HG02759 (cell line): ENCODE results near the gene CUL3.
"Not testable (repeated sequence)": the region's sequence is repeated elsewhere in the genome, so short reads cannot be mapped to it uniquely, and the experiment has no call there.

Source experiments
- ATAC-seq: cut with Tn5 transposase; IDR thresholded peaks from one replicate; pipeline ENCODE4 v1.9.1; 2021; ENCODE audit warnings: mild to moderate bottlenecking, moderate library complexity; ENCODE audit not compliant: unreplicated experiment

The CUL3 gene

DNA sequence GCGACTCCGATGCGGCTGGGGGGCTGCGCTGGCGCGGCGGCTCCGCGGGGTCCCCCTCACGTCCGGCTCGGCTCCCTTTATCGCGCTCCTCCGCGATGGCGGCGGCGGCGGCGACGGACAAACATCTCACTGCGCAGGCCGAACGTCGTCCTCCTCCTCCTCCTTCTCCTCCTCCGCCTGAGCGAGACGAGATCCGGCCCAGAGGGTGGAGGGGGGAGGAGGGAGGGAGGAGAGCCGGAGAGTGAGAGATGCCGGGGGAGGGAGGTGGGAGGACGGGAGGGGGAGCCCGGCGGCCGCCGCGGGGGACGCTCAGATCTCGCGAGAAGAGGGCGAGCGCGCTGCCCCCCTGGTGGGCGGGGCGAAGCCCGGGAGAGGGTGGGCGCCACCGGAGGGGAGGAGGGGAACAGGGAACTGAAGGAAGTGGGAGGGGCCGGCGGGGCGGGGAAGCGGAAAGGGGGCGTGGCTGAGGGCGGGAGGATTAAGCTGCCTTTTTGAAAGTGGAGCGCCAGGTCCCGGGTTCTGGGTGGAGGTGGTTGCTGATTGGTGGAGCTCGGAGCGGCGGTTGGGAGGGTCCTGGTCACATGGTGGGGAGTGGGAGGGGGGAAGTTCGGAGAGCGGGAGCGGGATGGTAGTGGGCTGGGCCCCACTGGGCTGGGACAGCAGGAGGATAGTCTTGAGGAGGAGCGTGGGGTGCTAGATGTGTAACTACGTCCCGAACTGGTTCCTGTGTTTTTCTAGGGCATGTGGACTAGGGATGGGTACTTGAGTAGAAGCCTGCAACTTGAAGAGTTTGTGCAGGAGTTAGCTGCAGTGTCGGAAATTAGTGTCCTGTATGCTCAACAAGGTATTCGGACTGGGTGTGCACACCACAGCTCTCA lies at the start of gene CUL3:
TSS of gene CUL3 (minus strand) at position 153 of the 878 bp plus-strand sequence. CDS start 354 bp downstream, outside the sequence.
- peak; percentile 79 for ATAC-seq

DNA sequence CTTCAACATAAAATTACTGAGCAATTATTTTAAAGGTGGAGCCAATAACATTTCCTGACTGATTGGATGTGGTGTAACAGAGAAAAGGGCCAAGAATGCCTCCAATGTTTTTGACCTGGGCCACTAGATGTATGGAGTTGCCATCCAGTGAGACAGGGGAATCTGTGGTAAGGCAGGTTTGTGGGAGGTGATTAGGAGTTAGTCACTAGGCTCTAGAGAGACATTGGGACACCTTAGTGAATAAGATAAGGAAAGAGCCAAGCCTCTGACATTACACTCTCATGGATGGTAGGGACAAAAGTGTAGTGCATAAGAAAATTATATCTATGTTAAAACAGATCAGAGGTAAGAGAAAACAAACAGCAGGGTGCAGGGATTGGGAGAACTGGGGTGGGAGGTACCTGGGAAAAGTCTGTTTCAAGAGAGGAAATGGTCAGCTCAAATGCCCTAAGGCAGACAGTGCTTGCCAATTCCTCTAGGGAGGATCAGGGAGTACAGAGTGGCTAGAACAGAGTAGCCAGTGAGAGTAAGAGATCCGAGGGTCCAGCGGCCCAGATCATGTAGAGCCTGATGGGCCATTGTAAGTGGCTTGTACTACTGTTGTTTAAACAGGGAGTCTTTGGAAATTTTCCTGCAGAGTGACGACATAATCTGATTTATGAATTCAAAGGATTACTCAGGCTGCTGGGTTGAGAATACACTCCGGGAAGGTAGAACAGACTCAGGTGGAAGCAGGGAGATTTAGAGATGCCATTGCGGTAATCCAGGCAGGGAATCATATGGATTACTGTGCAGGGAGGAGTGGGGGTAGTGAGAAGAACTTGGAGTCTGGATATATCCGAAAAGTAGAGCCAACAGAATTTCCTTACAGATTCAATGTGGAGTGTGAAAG lies 45.7 kb upstream of the CUL3 start:
- ATAC-seq = no peak

DNA sequence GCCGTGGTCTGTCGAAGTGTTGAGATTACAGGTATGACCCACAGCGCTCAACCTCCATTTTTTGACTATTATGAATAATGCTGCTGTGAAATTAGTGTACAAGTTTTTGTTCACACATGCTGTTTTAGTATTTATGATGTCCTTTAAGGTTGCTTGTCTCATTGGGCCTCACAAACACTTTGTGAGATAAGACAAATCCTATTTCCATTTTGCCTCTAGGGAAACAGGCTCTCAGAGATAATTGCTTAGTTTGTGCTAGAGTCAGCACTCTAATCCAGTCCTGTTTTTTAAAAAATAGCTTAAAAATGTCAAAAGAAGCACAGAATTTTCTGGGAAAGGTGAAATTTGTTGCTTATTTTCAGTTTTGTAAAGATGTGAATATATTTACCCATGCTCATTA lies 43.3 kb upstream of the CUL3 start:
- ATAC-seq = no peak

DNA sequence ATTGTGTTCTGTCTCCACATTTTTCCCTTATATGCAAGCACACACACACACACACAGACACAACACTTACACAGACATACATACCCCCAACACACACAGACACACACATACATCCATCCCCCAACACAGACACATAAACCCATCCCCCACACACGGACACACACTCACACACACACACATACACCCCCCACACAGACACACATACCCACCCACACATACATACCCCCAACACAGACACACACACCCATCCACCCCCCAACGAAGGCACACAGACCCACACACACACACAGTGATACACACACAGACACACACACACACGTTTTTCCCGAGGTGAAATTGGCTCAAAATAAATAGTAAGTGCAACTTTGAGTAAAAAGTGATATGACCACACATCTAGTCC lies 41.6 kb upstream of the CUL3 start:
- no peak for ATAC-seq

DNA sequence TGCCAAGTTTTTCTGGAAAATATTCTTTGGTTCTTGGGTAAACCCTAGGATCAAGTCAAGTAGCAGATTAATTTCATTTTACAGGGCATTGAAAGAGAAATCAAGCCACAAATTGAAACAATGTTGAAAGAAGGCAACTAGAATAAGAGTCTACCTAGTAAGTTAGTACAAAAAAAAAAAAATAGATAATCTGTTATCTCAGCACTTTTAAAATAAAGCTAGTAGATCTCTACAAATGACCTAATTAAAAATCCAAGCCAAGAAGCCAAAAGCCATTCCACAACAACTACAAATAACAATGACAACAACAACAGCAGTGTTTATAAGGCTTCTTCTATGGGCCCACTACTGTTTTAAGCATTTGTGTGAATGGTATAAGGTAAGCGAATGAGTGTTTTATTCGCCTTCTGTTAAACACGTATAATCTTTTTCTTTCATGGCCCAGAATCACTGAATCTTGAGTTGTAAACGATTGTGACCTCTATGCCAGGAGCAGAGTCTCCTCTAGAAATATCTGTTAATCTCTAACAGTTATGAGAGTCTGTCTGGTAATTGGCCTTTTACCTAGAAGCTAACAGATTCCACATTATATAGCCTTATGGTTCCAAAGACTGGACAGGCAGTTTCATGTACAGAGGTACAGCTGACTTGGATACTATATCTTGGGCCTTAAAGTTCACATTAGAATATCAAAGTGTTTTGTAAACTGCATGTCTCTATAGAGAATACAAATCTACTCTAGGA lies 28.6 kb upstream of the CUL3 start:
- ATAC-seq = no peak

DNA sequence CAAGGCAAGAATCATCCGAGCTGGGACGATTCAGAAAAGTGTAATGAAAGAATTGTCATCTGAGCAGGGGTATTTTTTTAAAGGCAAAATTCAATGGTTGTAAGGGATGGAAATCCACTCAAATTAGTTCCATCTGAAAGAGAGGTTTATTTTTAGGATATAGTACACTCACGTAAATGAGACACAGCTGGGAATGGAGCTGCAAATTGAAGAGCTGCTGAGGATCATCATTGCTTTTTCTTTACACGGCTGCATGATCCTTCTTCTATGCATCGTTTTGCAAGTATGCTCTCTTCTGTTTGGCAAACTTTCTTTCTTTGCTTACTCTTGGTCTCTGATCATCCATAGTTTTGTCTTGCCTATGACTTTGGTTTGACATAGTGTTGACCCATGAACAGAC lies 27.4 kb upstream of the CUL3 start:
- no peak for ATAC-seq

DNA sequence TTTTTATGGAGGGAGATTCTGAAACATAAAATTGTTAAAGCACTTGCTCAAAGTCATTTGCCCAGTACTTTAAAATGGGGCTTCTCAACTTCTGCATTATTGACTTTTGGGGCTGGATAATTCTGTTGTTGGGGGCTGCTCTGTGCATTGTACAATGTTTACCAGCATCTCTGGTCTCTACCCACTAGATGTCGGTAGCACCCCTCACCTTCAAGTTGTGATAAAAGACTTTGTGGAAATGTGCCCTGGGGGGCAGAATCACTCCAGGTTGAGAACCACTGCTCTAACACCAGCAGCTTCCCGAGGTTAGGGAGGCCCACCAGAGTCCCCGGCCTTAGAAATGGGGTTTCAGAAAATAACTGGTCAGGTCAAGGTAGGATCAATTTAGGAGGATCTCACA lies 26.8 kb upstream of the CUL3 start:
- ATAC-seq = no peak

DNA sequence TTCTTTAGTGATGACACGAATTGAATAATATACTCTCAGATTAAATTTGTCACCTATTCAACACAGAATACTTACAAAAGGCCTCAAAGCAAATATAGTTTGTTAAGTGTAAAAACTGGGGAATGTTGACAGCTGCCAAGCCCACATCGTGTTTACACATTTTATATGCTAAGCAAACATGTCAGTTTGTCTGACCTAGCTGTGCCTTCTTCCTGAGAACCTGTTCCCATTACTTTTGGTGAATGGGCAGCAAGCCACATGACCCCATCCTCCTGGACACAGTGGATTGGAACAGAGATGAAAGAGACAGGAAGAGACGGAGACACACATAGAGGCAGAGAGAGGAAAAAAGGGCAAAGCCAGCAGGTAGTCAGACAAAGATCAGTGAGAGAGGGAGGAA lies 22.9 kb upstream of the CUL3 start:
- no peak for ATAC-seq

DNA sequence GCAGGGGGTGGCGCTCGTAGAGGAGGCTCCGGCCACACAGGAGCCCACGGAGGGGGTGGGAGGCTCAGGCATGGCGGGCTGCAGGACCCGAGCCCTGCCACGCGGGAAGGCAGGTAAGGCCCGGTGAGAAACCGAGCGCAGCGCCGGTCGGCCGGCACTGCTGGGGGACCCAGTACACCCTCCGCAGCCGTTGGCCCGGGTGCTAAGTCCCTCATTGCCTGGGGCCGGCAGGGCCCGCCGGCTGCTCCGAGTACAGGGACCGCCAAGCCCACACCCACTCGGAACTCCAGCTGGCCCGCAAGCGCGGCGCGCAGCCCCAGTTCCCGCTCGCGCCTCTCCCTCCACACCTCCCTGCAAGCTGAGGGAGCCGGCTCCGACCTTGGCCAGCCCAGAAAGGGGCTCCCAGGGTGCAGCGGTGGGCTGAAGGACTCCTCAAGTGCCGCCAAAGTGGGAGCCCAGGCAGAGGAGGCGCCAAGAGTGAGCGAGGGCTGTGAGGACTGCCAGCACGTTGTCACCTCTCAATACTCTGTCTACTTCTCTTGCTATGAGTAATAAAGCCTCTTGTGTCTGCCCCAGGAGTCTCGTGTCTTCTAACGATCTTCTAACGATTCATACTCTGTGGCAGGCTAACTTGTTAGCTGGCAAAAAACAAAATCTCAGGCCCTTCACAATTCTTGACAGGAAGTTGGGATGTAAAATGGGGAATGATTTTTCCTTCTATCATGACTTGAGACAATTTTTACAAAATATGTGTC lies 18.8 kb upstream of the CUL3 start:
- not testable (repeated sequence) for ATAC-seq

DNA sequence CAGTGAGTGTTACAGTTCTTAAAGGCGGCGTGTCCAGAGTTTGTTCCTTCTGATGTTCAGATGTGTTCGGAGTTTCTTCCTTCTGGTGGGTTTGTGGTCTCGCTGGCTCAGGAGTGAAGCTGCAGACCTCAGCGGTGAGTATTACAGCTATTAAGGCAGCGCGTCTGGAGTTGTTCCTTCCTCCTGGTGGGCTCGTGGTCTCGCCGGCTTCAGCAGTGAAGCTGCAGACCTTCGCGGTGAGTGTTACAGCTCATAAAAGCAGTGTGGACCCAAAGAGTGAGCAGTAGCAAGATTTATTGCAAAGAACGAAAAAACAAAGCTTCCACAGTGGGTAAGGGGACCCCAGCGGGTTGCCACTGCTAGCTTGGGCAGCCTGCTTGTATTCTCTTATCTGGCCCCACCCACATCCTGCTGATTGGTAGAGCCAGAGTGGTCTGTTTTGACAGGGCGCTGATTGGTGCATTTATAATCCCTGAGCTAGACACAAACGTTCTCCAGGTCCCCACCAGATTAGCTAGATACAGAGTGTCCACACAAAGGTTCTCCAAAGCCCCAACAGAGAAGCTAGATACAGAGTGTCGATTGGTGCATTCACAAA lies 17.7 kb upstream of the CUL3 start:
- ATAC-seq = not testable (repeated sequence)

DNA sequence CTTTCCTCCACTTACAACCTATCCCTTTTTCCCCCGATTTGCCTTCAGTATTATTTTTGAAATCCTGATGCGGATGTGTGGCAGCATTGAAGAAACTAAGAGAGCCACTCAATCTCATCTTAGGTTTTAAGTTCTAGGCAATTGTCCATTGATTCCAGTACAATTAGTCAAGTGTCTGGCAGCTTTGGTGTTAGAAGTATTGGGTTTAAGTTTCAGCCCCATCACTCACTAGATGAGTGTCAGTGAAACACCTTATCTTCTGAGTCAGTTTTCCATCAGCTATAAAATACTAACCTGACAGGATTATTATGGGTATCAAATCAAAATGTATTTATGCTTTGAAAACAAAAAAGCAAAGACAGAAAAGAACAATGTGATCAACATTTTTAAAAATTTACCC lies 16.8 kb upstream of the CUL3 start:
- ATAC-seq = no peak

DNA sequence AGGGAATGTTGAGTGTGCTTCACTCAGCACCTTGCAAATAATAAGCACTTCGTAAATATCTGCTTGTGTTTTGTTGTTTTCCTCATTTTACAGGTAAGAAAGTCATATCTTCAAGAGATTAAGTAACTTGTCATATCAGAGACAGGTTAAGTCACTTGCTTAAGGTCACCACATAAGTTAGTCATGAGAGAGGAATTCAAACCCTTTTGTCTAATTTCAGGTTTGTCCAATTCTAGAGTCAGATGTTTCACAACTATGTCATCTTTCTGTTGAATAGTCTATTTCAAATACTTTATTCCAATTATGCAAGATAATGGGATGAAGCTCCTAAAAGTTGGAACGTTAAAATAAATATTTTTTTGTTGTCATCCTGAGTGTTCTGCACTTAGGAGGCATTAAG lies 13.5 kb upstream of the CUL3 start:
- no peak for ATAC-seq

DNA sequence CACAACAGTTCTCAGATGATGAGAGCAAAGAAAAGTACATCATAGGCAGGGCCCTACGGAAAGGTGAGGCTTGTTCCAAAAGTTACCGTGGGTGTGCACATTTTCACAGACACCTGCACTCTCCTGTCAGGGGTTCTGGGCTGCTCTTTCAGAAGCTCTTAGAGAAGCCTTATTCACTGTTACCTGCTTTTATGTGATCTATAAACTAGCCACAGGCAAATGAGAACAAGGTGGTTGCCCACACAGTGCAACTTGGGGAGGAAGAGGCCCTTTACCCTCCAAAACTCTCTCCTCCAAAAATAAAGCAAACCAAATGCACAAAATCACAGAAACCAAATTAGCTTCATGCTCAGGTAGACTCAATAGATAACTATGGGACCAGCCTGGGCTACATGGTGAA lies 11.1 kb upstream of the CUL3 start:
- ATAC-seq = peak; percentile 57

DNA sequence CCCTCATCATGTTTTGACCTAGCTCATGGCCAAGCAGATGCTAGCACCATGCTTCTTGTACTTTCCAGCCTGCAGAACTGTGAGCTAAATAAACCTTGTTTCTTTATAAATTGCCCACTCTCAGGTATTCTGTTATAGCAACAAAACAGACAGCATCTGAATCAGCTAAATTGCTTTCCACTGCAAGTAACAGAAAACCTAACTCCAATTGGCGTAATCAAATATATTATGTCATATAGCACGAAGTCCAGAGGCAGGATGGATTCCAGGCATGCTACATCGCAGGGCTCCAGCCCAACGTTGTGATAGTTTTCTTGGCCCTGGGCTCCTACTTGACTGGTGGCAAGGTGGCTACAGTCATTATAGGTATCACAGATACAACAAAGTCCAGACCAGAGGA lies 10.4 kb upstream of the CUL3 start:
- no peak for ATAC-seq

DNA sequence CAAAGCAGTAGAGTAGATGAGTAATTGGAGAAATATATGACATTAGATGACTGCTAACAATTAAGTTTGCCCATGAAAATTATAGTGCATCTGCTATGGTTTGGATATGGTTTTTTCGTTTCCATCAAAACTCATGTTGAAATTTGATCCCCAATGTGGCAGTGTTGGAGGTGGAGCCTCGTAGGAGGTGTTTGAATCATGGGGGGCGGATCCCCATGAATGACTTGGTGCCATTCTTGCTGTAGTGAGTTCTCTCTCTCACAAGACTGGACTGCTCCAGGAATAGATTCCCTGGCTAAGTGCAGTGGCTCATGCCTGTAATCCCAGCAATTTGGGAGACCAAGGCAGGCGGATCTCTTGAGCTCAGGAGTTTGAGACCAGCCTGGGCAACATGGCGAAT lies 9.7 kb upstream of the CUL3 start:
- ATAC-seq = no peak

DNA sequence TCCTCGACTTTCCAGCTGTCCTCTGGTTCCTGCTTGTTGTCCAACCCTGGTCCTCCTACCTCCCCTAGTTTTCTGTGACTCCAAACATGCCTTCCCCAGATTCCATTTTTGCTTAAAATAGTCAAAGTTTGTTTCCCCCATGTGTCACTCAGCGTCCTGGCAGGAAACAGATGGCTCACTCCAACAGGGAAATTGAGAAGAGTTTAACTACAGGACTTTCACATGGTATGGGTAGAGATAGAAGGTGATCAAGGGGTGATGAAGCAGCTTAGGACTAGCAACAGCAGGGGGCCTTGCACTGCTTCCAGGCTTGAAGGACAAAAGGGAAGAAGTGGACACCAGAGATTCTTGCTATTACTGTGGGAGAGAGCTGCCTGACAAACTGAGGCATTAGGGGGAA lies 6.1 kb upstream of the CUL3 start:
- ATAC-seq = no peak

DNA sequence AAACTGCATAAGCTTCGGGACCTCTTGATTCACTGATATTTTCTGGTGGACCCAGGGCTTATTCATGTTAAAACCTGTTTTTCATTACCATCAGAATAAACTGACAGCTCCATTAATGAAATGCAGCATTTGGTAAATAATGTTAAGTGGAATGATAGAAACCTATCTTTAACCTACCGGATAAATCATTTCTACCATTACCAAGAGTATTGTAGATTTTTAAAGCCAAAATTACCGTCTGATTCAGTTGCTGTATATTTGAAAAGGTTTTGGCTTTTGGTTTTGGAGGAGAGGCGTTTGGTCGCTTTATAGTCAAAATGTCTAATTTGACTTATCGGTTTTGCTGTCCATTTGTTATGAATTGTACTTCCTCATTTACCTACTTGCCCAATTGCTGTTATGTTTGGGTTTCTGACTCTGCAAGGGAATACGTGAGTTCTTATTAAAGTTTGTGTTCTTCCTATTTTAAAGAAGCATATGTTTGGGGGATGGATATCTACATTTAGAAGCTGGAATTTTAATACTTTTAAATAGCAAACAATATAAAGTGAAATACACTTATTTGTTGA lies 1.0 kb upstream of the CUL3 start:
- no peak for ATAC-seq

DNA sequence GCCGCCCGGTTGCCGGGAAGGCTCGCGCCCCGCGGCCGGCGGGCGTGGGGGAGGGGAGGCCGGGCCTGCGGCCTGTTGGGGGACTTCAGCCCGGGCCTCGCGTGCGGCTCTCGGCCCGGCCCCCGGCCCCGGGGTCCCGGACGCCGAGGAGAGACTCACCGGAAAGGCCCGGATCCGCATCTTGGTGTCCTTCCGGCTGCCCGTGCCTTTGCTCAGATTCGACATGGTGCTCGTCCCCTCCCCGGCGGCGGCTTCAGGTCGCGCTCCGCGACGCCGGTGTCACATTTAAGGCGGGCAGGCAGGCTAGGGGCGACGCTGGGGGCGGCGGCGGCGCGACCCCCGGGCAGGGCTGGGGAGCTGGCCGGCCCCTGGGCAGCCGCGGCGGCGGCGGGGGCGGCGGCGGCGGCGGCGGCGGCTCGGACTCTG lies 365 bp downstream of the CUL3 start:
- peak; percentile 39 for ATAC-seq

DNA sequence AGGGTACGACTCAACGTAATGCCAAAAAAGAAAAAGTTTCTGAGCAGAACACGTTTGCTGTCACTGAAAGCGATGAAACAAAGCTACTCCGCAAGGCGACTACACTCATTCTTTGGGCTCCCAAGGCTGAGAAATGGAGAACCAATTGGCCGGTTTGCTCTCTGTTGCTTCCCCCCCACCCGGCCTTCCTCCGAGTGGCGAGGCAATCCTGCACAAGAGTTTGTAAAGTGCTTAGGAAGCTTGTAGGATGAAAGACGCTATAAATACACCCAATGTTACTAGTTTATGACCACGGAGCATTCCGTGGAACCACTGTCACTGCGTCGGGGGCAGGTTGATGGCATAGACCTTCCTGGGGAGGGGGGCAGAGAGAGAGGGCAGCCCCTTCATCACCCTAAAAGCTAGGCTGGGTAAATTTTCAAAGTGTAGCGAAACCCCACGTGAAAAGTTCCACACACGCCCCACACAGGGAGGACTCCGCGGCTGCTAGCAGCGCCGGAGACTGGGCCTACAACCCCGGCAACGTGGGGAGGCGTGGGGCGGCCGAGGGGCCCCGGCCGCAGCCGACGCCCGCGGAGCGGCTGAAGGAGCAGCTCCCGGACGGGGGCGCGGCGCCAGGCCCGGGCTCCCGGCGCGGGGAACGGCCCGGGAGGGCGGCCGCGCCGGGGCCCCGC lies 915 bp downstream of the CUL3 start:
- ATAC-seq = peak; percentile 7
